ENCODE data around the gene RAP1A.

- TF ChIP-seq EZH2 (optimal IDR thresholded peaks at IDR 0.05; ENCODE audit: low read depth, low read length) (no peak), CTCF (IDR thresholded peaks at IDR 0.05; ENCODE audit: low read length) (no peak), EZH2phosphoT487 (IDR thresholded peaks at IDR 0.05; ENCODE audit: low read length) (no peak)
Measured at GRCh38 chr1:111758373-111758772, 138.8 kb downstream of the RAP1A start.
